Measurements from ENCODE around the gene GNA14.

GNA14 gene

GRCh38 chr9:77677957-77678535 lies 29.9 kb upstream of the GNA14 start:
- TF ChIP-seq, protein P1, sequence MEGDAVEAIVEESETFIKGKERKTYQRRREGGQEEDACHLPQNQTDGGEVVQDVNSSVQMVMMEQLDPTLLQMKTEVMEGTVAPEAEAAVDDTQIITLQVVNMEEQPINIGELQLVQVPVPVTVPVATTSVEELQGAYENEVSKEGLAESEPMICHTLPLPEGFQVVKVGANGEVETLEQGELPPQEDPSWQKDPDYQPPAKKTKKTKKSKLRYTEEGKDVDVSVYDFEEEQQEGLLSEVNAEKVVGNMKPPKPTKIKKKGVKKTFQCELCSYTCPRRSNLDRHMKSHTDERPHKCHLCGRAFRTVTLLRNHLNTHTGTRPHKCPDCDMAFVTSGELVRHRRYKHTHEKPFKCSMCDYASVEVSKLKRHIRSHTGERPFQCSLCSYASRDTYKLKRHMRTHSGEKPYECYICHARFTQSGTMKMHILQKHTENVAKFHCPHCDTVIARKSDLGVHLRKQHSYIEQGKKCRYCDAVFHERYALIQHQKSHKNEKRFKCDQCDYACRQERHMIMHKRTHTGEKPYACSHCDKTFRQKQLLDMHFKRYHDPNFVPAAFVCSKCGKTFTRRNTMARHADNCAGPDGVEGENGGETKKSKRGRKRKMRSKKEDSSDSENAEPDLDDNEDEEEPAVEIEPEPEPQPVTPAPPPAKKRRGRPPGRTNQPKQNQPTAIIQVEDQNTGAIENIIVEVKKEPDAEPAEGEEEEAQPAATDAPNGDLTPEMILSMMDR (conservative IDR thresholded peaks at IDR 0.05) = no peak
- H3K27ac ChIP-seq = no peak overlapping the region

- TF ChIP-seq, protein P1 (conservative IDR thresholded peaks at IDR 0.05) = no peak
- H3K27ac ChIP-seq = no peak overlapping the region
These were observed 29.3 kb upstream of the GNA14 start for GRCh38 chr9:77677397-77677796.

DNA sequence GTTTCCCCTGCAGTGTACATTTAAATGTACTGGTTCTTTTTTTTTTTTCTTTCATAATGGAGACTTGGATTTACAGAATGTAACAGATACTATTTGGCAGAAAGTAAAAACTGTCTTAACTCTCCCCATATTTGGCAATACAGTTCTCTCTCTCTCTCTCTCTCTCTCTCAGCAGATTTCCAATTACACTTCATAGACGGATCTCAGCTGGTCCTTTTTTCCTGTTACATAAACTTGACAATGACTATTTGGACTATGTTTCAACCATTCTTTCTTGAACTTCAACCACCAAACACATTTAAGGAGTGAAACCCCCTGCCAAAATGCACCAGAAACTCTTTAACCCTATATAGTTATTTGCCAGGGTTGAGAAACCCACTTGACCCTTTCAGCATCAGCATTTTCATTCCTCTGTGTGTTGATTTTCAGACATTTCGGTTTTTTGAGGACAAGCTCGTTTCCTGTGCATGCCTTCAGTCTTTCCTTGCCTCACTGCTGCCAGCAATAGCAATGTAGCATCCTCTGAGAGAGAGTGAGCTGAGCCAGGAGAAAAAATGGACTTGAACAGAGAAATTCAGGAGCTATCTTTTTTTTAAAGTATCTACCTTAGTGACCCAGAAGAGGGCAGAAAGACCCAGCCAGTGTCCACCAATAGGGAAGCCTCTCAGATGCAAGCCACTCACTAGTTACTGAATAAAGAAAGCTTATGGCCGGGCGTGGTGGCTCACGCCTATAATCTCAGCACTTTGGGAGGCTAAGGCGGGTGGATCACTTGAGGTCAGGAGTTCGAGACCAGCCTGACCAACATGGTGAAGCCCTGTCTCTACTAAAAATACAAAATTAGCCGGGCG lies 26.0 kb upstream of the GNA14 start:
- H3K27ac ChIP-seq = no peak overlapping the region
- TF ChIP-seq, protein P1 (conservative IDR thresholded peaks at IDR 0.05) = no peak

DNA sequence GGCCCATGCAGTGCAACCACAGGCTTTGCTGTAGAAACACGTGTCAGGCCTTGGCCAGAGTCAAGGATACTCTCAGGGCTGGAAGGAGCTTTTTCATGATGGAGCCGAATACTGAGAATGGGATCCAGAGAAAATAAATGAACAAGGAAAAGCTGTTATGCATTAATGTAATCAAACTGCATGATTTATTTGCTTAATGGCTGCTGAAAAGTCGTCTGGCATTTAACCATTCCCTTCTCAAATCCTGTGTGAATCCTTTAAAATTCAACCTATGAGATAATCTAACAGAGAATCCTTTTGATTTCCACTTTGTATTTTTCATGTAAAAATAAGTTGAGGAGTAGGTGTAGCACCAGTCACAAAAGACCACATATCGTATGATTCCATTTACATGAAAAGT lies 24.1 kb upstream of the GNA14 start:
- H3K27ac ChIP-seq = no peak overlapping the region
- TF ChIP-seq, protein P1 (conservative IDR thresholded peaks at IDR 0.05) = no peak

DNA sequence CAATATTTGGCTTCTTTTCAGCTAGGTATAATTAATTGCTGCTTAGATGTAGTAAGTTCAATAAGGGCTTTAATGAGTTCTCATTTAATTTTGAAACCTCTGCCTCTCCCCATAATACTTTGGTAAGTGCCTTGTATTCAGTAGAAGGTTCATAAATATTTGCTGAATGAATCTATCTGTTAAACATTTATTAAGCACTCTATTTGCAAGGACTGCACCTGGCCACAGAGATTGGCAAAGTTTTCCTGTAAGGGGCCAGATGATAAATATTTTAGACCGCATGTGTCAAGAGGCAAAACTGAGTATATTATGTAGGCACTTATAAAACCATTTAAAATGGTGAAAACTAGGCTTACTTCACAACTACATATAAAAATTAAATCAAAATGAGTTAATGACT lies 19.0 kb upstream of the GNA14 start:
- H3K27ac ChIP-seq = peak overlapping the region; percentile 25; the same call in 1 of the 2 replicates
- TF ChIP-seq, protein P1 (conservative IDR thresholded peaks at IDR 0.05) = no peak

DNA sequence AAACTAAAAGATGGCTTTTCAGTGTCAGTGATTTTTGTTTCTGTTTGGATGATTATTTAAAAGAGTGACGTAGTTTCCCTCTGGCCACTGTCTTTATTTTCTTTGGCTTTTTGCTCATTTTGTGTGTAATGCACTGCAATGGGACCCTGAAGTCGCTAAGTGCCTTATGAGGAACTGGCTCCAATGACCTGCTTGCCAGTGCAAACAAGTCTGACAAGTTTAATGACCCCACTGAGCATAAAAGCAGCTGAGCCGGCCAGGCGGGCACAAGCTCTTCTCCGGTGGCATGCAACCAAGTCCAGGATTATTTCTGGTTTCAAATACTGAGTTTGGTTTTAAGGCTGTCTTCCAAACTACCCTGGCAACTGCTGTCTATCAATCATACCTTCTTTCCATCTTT lies 15.6 kb upstream of the GNA14 start:
- TF ChIP-seq, protein P1 (conservative IDR thresholded peaks at IDR 0.05) = no peak

GRCh38 chr9:77661566-77662085 lies 13.5 kb upstream of the GNA14 start:
- TF ChIP-seq, protein P1 (conservative IDR thresholded peaks at IDR 0.05) = no peak
- peak overlapping the region; percentile 73; the same call in 1 of the 2 replicates for H3K27ac ChIP-seq

More for the DNA sequence above, 15.6 kb upstream of the GNA14 start:
- peak overlapping the region; percentile 73 for H3K27ac ChIP-seq
